ENCODE measurements around the gene IP6K2.
A peak's percentile ranks its signal among the peaks of the same experiment; 100 is the strongest.

Gene IP6K2

GRCh38 chr3:48679411-48680391 lies 37.3 kb downstream of the IP6K2 start:
- FAIRE-seq (peak; percentile 63), DNase-seq (ENCODE audit: extremely low spot score, insufficient read length, low read depth) (no peak)

DNA sequence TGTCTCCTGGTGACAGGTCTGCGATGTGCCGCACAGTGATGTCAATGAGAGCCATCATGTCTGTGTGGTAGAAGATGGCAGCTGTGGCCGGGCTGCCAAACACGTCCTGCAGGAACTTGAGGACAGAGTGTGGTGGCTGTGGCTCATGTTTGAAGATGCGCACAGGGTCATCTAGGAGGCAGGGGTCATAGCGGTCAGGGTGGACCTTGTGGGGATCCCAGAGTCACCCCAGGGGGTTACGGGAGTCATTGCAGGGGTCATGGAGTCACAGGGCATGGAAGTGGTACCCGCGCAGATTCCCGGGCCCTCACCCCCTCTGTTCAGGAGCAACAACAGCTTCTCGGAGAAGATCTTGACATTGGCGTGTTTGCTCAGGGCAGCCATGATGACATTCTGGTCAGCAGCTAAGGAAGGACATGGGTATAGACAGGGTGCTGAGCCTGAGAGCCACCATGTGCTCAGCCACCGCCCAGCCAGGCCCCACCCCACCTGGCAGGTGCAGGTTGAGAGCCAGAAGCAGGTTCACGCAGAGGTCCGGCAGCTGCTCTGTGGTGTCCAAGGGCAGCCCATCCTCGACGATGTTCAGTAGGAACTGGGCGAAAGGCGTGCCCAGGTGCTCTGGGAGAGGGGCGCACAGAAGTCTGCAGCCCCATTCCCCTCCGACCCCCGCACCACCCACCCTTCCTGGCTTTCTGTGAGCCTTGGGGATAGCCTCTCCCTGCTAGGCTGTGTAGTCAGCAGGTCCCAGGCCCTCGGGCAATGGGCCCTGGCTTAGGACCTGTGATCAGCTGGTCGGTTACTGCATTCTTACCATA lies 38.2 kb downstream of the IP6K2 start:
- no peak for DNase-seq (ENCODE audit: extremely low spot score, insufficient read length, low read depth)
- FAIRE-seq, result no peak

DNA sequence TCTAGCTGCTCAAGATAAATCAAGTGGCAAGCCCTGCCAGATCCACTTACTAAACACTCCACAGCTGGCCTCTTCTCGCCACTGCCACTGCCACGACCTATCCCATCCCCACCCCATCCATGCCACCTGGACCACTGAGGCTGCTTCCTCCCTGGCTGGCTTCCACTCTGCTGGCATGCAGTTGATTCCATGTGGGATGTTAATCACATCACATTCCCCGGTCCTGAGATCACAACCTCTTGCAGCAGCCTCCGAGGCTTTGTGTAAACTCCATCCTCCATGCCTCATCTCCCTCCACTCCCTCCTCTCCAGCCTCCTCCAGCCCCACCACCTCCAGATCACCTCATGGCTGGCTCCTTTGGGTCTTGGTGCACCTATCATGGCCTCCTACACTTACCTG lies 39.0 kb downstream of the IP6K2 start:
- DNase-seq (ENCODE audit: extremely low spot score, insufficient read length, low read depth) (no peak), FAIRE-seq (no peak)

DNA sequence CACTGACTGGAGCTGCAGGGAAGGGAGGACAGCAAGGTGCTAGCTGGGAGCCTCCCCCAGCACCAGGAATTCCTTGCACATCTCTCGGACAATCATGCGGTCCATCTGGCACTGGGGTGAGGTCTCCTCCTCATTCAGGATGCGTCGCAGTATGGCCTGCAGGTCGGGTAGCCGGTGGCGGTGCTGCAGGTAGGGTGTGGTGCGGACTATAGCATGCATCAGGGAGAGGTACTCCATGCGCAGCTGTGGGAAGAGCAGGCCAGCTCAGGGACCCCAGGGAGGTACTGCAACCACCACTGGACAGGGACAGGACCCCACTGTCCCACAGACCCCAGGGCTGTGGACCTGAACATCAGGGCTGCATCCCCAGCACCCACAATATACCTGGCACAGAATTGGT lies 42.5 kb downstream of the IP6K2 start:
- FAIRE-seq, result no peak
- DNase-seq (ENCODE audit: extremely low spot score, insufficient read length, low read depth), result no peak

DNA sequence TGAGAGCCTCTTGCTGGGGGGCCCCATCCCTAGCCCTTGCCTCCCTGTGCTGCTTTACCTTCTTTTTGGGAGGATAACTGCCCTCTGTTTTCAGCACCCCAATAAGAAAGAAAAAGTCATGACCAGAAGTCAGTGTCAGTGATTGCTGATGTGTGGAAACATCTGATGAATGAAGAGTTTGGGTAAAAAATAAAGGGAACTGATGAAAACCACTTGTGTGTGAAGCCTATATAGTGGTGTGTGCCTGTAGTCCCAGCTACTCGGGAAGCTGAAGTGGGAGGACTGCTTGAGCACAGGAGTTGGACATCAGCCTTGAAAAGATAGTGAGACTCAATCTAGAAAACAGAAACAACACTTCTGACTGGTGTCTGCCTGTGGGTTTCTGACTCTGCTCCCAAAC lies 44.5 kb downstream of the IP6K2 start:
- no peak for FAIRE-seq
- no peak for DNase-seq (ENCODE audit: extremely low spot score, insufficient read length, low read depth)

DNA sequence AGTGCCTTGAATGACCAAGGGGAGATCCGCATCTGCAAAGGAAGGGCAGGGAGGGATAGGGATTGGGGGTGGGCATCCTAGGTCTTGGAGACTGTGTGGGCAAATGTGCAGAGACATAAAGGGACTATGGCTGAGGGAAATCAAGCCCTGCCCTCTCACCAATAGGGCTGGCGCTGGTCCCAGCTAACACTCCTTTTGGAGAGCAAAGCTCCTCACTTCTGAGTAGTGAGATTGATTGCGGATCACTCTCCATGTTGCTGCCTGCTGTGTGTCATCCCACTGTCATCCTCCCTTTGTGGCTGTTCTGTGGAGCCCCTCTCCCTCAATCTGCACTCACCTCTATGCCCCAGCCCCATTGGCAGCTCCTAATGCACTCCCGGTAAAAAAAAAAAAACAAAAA lies 52.1 kb downstream of the IP6K2 start:
- DNase-seq (ENCODE audit: extremely low spot score, insufficient read length, low read depth) (no peak), FAIRE-seq (no peak)

- FAIRE-seq (no peak), DNase-seq (ENCODE audit: extremely low spot score, insufficient read length, low read depth) (no peak)
These were observed 52.7 kb downstream of the IP6K2 start for GRCh38 chr3:48664313-48664644.

DNA sequence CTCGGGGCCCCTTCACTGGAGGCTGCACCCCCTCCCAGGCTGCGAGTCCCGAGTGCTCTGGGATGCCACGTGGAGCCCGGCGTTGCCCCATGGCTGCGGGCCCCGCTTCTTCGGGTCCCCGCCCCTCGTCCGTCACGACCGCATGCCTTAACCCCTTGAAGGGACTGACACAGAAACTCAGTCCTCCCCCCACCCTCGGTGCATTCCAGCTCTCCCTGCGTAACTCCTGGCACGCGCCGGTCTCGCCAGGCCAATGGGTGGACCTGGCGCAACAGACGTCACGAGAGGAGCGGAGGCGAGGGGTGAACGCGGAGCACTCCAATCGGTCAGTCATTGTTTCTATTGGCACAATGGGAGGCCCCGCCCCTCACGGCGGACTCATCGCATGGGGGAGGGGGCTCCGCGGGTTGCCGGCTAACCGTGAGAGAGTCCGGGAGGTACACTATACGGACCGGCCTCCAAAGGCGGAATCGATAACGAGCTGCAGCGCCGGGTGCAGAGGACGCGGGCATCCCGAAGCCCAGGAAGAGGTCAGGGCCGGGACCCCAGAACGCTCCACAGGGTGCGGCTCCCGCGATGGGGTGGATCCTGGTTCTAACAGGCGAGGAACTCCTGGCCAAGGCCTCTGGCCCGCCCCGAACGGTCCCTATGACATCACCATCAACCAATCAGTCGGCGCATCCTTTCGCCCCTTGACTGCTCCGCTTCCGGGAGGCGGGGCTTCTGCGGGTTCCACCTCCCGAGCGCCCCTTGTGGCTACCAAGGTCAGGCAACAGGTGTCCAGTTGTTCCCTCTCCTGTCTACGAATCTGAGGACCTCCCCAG lies 53.3 kb downstream of the IP6K2 start:
- FAIRE-seq, result peak; percentile 98
- DNase-seq (ENCODE audit: extremely low spot score, insufficient read length, low read depth), result peak; percentile 99

DNA sequence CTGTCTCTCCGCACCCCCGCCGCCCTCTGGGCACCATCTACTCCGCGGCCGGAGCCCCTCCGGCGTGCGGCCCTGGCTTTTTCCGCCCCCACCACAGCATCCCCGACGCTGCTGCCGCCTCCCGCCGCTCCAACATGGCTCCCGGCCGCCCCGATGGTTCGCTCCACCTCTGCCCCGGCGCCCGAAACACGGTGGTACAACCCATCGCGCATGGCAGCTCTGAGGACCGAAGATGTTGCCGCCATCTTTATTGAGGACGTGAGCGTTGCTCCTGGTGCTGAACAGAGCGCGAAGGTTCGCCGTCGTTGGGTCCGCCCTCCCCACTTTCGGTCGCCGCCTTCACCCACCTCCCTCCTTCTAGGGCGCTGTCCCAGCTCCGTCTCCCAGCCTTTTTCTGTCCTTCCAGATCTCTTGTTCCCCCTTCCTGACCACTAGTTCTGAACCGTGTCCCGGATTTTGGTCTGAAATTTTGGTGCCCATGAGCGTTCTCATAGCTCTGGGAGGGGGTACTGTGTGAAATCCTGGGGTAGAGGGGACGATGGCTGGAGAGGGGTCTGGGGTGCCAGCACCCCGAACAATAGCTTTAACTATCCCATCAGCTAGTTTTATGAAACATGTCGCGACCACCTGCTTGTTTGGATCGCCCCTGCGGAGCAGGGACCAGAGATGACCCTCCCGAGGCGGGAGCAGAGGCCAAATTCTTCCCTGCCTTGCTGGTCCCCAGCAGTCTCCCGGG lies 54.1 kb downstream of the IP6K2 start, which contains the start of gene CELSR3:
Gene CELSR3, minus strand, starts transcription at position 134 of the 736 bp plus-strand sequence. CDS start 252 bp downstream, outside the sequence.
- FAIRE-seq (peak; percentile 84), DNase-seq (ENCODE audit: extremely low spot score, insufficient read length, low read depth) (no peak)

GRCh38 chr3:48662145-48662752 lies 54.8 kb downstream of the IP6K2 start:
- FAIRE-seq (no peak), DNase-seq (ENCODE audit: extremely low spot score, insufficient read length, low read depth) (no peak)

DNA sequence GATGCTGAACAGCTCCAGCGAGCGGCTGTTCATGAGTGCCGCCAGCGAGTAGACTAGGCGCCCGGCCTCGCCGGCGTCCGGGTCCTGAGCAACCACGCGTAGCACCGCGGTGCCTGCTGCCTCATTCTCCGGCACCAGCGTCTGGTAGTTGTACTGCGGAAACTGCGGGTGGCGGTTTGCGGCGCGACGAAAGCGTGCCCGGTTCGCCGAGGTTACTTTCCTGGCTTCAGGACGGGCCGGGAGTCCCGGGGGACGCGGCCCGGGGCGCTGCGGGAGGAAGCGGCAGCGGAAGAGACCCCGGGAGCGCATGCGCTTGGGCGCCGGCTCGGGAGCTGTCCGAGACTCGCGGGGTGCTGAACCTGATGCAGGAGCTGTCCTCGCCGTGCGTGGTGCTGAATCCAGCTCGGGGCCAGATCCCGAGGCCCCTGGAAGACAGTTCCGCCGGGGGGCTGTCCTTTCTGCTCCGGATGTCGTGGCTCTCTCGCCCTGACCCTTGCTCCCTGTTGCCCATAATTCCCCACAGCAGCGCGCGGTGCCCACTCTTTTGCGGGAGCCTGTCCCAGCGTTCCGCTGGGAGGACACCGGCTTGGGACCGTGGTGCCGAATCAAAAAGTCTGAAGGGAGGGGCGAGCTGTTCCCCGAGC lies 55.4 kb downstream of the IP6K2 start:
- peak; percentile 55 for DNase-seq (ENCODE audit: extremely low spot score, insufficient read length, low read depth)

GRCh38 chr3:48660800-48661400 lies 56.1 kb downstream of the IP6K2 start:
- no peak for DNase-seq (ENCODE audit: extremely low spot score, insufficient read length, low read depth)
- FAIRE-seq, result no peak

More for the DNA sequence above, 55.4 kb downstream of the IP6K2 start:
- peak; percentile 52 for FAIRE-seq

DNA sequence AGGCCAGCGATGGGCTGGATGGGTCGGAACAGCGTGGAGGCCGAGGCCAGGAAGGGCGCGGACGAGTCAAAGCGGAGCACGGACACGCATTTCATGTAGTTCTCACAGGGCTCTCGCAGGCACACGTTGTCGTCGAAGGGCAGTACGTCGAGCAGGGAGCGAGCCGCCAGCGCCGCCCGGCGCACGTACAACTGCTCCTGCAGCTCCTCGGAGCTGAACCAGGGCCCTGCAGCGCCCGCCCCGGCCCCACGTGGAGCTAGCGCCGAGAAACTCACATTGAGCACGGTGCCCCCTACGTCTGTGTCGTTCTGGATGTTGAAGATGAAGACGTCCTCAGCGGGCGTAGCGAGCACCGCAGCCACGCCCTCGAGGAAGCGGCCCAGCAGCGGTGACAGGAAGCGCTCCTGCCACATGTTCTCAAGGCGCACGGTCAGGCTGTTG lies 60.2 kb downstream of the IP6K2 start:
- no peak for DNase-seq (ENCODE audit: extremely low spot score, insufficient read length, low read depth)
- peak; percentile 36 for FAIRE-seq

- FAIRE-seq, result peak; percentile 88
- DNase-seq (ENCODE audit: extremely low spot score, insufficient read length, low read depth), result peak; percentile 78
These were observed 60.8 kb downstream of the IP6K2 start for GRCh38 chr3:48656061-48656840.

GRCh38 chr3:48655606-48656005 lies 61.4 kb downstream of the IP6K2 start:
- DNase-seq (ENCODE audit: extremely low spot score, insufficient read length, low read depth), result no peak
- no peak for FAIRE-seq

DNA sequence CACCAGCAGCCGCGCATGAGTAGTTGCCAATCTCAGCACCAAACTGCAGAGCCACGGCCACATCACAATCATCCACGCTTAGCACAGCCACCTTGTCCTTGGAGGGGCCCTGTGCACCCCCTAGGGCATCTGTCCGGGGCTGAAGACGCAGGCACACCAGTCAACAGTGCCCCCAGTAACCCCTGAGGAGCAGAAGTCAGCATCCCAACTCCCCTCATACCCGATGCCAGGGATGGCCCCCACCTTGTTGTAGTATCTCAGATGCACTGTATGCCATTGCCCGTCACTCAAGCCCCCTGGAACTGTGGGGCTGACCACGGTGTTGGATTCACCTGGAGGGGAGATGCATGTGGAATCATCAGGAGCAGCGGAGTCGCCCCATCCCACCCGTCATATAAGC lies 62.0 kb downstream of the IP6K2 start:
- no peak for FAIRE-seq

More for the DNA sequence above, 62.0 kb downstream of the IP6K2 start:
- DNase-seq (ENCODE audit: extremely low spot score, insufficient read length, low read depth), result no peak

Data from GM18507 (cell line).